Muscle of leg (tissue), 11 donors: Measurements from ENCODE around the gene MALT1. TPM values are rescaled to one million over a fixed set of nuclear protein-coding genes. Genes with fewer than 3 reads are reported as not detected.

Source experiments
- DNase-seq: peaks from one replicate; pipeline ENCODE4 v3.0.0; 2013
- H3K27ac ChIP-seq: one replicate; pipeline ENCODE4 v1.5.1; 2013; ENCODE audit warnings: mild to moderate bottlenecking, low read length, control low read depth
- H3K27me3 ChIP-seq: one replicate; pipeline ENCODE4 v1.6.1; 2013; ENCODE audit warnings: low read length; ENCODE audit not compliant: control insufficient read depth, insufficient read depth
- H3K36me3 ChIP-seq: one replicate; pipeline ENCODE4 v1.6.1; 2013; ENCODE audit warnings: low read length; ENCODE audit not compliant: control insufficient read depth, insufficient read depth
- H3K4me1 ChIP-seq: one replicate; pipeline ENCODE4 v1.6.1; 2013; ENCODE audit warnings: low read length; ENCODE audit not compliant: control insufficient read depth, insufficient read depth
- H3K4me3 ChIP-seq: one replicate; pipeline ENCODE4 v1.5.1; 2013; ENCODE audit warnings: low read length, control low read depth
- H3K9me3 ChIP-seq: replicated peaks from 2 replicates; pipeline ENCODE4 v1.6.1; 2013; ENCODE audit warnings: low read depth, low read length; ENCODE audit not compliant: control insufficient read depth
- WGBS: methylation state at CpG from one replicate; pipeline ENCODE4 v1.1.5; 2013; ENCODE audit warnings: missing lambda C conversion rate; ENCODE audit not compliant: insufficient coverage; 5-methylcytosine and 5-hydroxymethylcytosine counted together
- polyA plus RNA-seq, 8 donors: library from polyadenylated mRNA; unstranded; fragments of 120-200 nt; gene quantifications; one replicate each; pipeline versions ENCODE4 v1.2.1 to v1.2.3, GENCODE V29; 2013; ENCODE audit warnings: inconsistent platforms in 1 of 8, low replicate concordance in 1 of 8; ENCODE audit not compliant: insufficient read length in 8 of 8, insufficient read depth in 1 of 8
- total RNA-seq: library from RNA; stranded (reverse); fragments of 120-200 nt; gene quantifications from one replicate; pipeline ENCODE4 v1.2.4, GENCODE V29; 2013

The MALT1 gene
- total and polyA plus RNA-seq, 9 donors, result 10.7 to 21.3 (median 12.5) TPM

GRCh38 chr18:58728719-58729118, 57.5 kb downstream of the MALT1 start:
- Histone ChIP-seq H3K27me3 (no peaks in the 10 kb centered on the region), H3K27ac (no peak overlapping the region), H3K4me1 (peaks cover 7% of the 10 kb centered on the region), H3K4me3 (no peak overlapping the region), H3K9me3 (no peaks in the 10 kb centered on the region), H3K36me3 (peaks cover 3% of the 10 kb centered on the region)
- no CpG with 5 or more reads among the region's 3 CpGs for WGBS
- no peak for DNase-seq

DNA sequence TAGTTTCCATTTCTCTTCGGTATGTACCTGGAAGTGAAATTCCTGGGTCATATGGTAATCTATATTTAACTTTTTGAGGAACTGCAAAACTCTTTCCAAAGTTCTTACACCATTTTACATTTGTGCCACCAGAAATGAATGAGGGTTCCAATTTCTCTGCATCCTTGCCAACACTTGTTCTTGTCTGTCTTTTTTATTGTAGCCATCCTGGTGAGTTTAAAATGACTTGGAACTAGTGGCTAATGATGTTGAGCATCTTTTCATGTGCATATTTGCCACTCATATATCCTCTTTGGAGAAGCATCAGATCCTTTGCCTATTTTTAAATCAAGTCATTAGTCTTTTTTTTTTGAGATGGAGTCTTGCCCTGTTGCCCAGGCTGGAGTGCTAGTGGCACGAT, 59.4 kb downstream of the MALT1 start:
- WGBS, result no CpG with 5 or more reads among the region's 2 CpGs
- peaks cover 9% of the 10 kb centered on the region for H3K36me3 ChIP-seq
- no peak for DNase-seq
- H3K27me3 ChIP-seq, result no peaks in the 10 kb centered on the region
- no peak overlapping the region for H3K27ac ChIP-seq
- peaks cover 7% of the 10 kb centered on the region for H3K4me1 ChIP-seq
- H3K4me3 ChIP-seq, result no peak overlapping the region
- H3K9me3 ChIP-seq, result no peaks in the 10 kb centered on the region

DNA sequence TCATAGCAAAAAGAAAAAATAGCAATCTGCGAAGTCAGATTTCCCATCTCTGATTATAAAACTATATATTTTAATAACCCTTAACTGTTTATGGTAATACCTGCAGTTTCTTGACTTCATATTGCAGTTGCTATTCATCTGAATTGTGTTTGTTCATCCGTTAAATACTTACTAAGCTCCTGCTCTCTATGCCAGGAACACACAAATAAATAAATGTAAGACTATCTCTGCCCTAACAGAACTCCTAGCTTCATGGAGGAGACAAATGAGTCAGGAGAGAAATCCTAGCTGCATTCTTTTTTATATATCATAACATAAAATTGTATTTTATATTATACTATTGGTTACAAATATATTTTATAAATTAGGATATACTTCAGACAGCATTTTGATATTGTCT, 61.2 kb downstream of the MALT1 start:
- DNase-seq, result no peak
- Histone ChIP-seq H3K9me3 (no peaks in the 10 kb centered on the region), H3K36me3 (peaks cover 14% of the 10 kb centered on the region), H3K4me1 (peaks cover 4% of the 10 kb centered on the region), H3K4me3 (no peak overlapping the region), H3K27ac (no peak overlapping the region), H3K27me3 (no peaks in the 10 kb centered on the region)
- WGBS, result no CpG with 5 or more reads among the region's 2 CpGs

GRCh38 chr18:58733866-58734265, 62.6 kb downstream of the MALT1 start:
- WGBS, result no CpG with 5 or more reads among the region's 1 CpG
- Histone ChIP-seq H3K4me1 (no peaks in the 10 kb centered on the region), H3K9me3 (no peaks in the 10 kb centered on the region), H3K27ac (no peak overlapping the region), H3K4me3 (no peak overlapping the region), H3K27me3 (no peaks in the 10 kb centered on the region), H3K36me3 (peaks cover 11% of the 10 kb centered on the region)
- no peak for DNase-seq

- Histone ChIP-seq H3K4me3 (no peak overlapping the region), H3K36me3 (peaks cover 15% of the 10 kb centered on the region), H3K27ac (no peak overlapping the region), H3K27me3 (no peaks in the 10 kb centered on the region), H3K4me1 (no peaks in the 10 kb centered on the region), H3K9me3 (no peaks in the 10 kb centered on the region)
- WGBS, result no CpG with 5 or more reads among the region's 3 CpGs
- DNase-seq, result no peak
Measured at GRCh38 chr18:58738322-58738721, 67.1 kb downstream of the MALT1 start.

- peaks cover 21% of the 10 kb centered on the region for H3K36me3 ChIP-seq
- 80% methylated on average over 1 of the region's 2 CpGs for WGBS
- no peaks in the 10 kb centered on the region for H3K27me3 ChIP-seq
- H3K9me3 ChIP-seq, result peaks cover 9% of the 10 kb centered on the region
- H3K27ac ChIP-seq, result no peak overlapping the region
- no peaks in the 10 kb centered on the region for H3K4me1 ChIP-seq
- H3K4me3 ChIP-seq, result no peak overlapping the region
- DNase-seq, result no peak
Measured at GRCh38 chr18:58745914-58746313, 74.6 kb downstream of the MALT1 start.

- Histone ChIP-seq H3K4me3 (no peak overlapping the region), H3K36me3 (peaks cover 21% of the 10 kb centered on the region), H3K27ac (no peak overlapping the region), H3K27me3 (no peaks in the 10 kb centered on the region), H3K4me1 (no peaks in the 10 kb centered on the region), H3K9me3 (peaks cover 9% of the 10 kb centered on the region)
- WGBS, result no CpG with 5 or more reads among the region's 1 CpG
- DNase-seq, result no peak
Measured at GRCh38 chr18:58748899-58749595, 77.8 kb downstream of the MALT1 start.

GRCh38 chr18:58753976-58754375, 82.7 kb downstream of the MALT1 start:
- no peak overlapping the region for H3K4me3 ChIP-seq
- no peaks in the 10 kb centered on the region for H3K27me3 ChIP-seq
- H3K9me3 ChIP-seq, result peaks cover 4% of the 10 kb centered on the region
- WGBS, result no CpG with 5 or more reads among the region's 3 CpGs
- H3K36me3 ChIP-seq, result peaks cover 7% of the 10 kb centered on the region
- H3K4me1 ChIP-seq, result peaks cover 3% of the 10 kb centered on the region
- H3K27ac ChIP-seq, result no peak overlapping the region
- DNase-seq, result no peak

DNA sequence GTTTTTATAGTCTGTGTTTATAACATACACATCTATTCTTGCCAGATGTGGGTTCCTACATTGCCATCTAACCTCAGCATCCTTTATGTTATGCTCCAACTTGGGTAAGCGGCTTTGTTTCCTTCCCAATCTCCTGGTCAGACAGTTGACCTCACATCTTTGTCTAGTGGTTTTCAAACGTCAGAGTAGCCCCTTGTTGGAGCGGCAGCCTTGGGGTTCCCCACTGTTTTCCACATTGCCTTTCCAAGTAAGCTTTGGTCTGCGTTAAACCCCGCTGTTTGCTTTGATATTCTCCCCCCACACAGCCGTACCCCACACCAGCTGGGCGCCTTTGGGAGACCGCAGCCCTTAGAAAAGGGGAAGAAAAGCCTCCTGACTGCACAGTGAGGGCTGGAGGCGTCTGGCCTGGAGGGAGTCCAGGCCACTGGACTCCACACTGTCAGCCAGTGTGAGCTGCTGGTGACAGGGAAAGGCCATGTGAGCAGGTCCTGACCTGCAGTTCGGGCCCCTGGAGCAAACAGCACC, 83.3 kb downstream of the MALT1 start:
- DNase-seq, result peak; percentile 52
- Histone ChIP-seq H3K27me3 (no peaks in the 10 kb centered on the region), H3K36me3 (peaks cover 3% of the 10 kb centered on the region), H3K4me3 (no peak overlapping the region), H3K9me3 (no peaks in the 10 kb centered on the region), H3K27ac (no peak overlapping the region), H3K4me1 (peaks cover 3% of the 10 kb centered on the region)
- WGBS, result 44% methylated on average over 6 of the region's 10 CpGs

GRCh38 chr18:58755304-58756010, 84.2 kb downstream of the MALT1 start:
- no peaks in the 10 kb centered on the region for H3K9me3 ChIP-seq
- H3K36me3 ChIP-seq, result peaks cover under 1% of the 10 kb centered on the region
- no peak overlapping the region for H3K4me3 ChIP-seq
- peaks cover 3% of the 10 kb centered on the region for H3K4me1 ChIP-seq
- 79% methylated on average over 14 of the region's 15 CpGs for WGBS
- no peaks in the 10 kb centered on the region for H3K27me3 ChIP-seq
- no peak for DNase-seq
- no peak overlapping the region for H3K27ac ChIP-seq
